Gastroesophageal sphincter (tissue), 4 donors: Measurements from ENCODE around the gene CATSPER4. TPM values are rescaled to one million over a fixed set of nuclear protein-coding genes. Genes with fewer than 3 reads are reported as not detected.
A peak's percentile ranks its signal among the peaks of the same experiment; 100 is the strongest.

Experiments used
- ATAC-seq: fragments of 150-250 bp; one replicate; pipeline ENCODE4 v1.9.1; 2016; ENCODE audit warnings: mild to moderate bottlenecking, moderate library complexity
- H3K27ac ChIP-seq, 4 donors: fragments of 200-600 bp; sonication (generic) in 3 of 4; 1 replicate in 3 of 4; 2 replicates in 1 of 4; pipeline ENCODE4 v1.5.1; 2016 to 2019
- H3K27me3 ChIP-seq: fragments of 200-600 bp; sonication (generic); one replicate; pipeline ENCODE4 v1.5.1; 2019
- H3K36me3 ChIP-seq, 2 donors: fragments of 200-600 bp; sonication (generic); one replicate each; pipeline ENCODE4 v1.5.1; 2019; ENCODE audit warnings: control low read depth in 1 of 2
- H3K4me1 ChIP-seq, 3 donors: fragments of 200-600 bp; sonication (generic); 1 replicate in 2 of 3; 2 replicates in 1 of 3; pipeline ENCODE4 v1.5.1; 2016 to 2019; ENCODE audit warnings: control low read depth in 2 of 3
- H3K4me3 ChIP-seq, 2 donors: fragments of 200-600 bp; sonication (generic); one replicate each; pipeline ENCODE4 v1.5.1; 2019; ENCODE audit warnings: mild to moderate bottlenecking in 1 of 2, moderate library complexity in 1 of 2
- H3K9me3 ChIP-seq, 3 donors: fragments of 200-600 bp; sonication (generic); one replicate each; pipeline ENCODE4 v1.5.1; 2017 to 2019; ENCODE audit warnings: control low read depth in 2 of 3
- EP300 ChIP-seq: sonication (generic); formaldehyde crosslinking; IDR thresholded peaks from one replicate; pipeline ENCODE4 v1.6.1; 2017; ENCODE audit warnings: antibody characterized with exemption, mild to moderate bottlenecking
- POLR2A ChIP-seq, 2 donors: fragments of 450-650 bp; IDR thresholded peaks; one replicate each; pipeline ENCODE4 v1.6.1; 2017; ENCODE audit warnings: antibody characterized with exemption in 2 of 2, mild to moderate bottlenecking in 2 of 2, moderate library complexity in 1 of 2
- POLR2AphosphoS5 ChIP-seq: sonication (generic); formaldehyde crosslinking; IDR thresholded peaks from one replicate; pipeline ENCODE4 v1.6.1; 2017; ENCODE audit warnings: antibody characterized with exemption
- WGBS, 2 donors: methylation state at CpG; one replicate each; pipeline ENCODE4 v1.1.5; 2018; ENCODE audit warnings: low coverage in 1 of 2; 5-methylcytosine and 5-hydroxymethylcytosine counted together
- total RNA-seq, 4 donors: library from RNA; depleted of rRNA; stranded (reverse); fragments of >200 nt; gene quantifications; one replicate each; pipeline ENCODE4 v1.1.0, GENCODE V29; 2016
- TF ChIP-seq, protein P1 (sequence below), 4 experiments: fragments of 200-600 bp in 2 of 4; fragments of 450-650 bp in 2 of 4; sonication (generic) in 1 of 4; IDR thresholded peaks; one replicate each; pipeline ENCODE4 v1.5.1; 2017 to 2019; ENCODE audit warnings: antibody characterized with exemption in 4 of 4, mild to moderate bottlenecking in 2 of 4, moderate library complexity in 2 of 4

The CATSPER4 gene
- total RNA-seq, 4 donors from 2014 or later, result not detected

DNA sequence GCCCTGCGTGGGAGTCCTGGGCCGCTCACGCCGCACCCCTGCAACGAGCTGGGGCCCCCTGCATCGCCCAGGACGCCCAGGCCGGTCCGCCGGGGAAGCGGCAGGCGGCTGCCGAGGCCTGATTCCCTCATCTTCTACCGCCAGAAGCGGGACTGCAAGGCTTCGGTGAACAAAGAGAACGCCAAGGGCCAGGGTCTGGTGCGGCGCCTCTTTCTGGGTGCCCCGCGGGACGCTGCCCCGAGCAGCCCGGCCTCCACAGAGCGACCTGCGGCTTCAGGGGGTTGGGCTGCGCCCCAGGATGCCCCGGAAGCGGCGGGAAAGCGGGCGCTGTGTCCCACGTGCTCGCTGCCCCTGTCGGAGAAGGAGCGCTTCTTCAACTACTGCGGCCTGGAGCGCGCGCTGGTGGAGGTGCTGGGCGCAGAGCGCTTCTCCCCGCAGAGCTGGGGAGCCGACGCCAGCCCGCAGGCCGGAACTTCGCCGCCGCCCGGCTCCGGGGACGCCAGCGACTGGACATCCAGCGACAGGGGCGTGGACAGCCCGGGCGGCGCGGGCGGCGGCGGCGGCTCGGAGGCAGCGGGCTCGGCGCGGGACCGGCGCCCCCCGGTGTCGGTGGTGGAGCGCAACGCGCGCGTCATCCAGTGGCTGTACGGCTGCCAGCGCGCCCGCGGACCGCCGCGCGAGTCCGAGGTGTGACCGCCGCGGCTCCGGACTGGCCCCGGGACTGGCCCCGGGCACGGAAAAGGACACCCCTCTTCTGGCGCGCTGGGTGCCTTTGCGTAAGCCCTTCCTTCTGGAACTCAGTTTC is 28.8 kb upstream of the CATSPER4 start:
- ATAC-seq, result peak; percentile 72
- no peak for TF ChIP-seq POLR2A (IDR thresholded peaks at IDR 0.05)
- TF ChIP-seq, protein P1, sequence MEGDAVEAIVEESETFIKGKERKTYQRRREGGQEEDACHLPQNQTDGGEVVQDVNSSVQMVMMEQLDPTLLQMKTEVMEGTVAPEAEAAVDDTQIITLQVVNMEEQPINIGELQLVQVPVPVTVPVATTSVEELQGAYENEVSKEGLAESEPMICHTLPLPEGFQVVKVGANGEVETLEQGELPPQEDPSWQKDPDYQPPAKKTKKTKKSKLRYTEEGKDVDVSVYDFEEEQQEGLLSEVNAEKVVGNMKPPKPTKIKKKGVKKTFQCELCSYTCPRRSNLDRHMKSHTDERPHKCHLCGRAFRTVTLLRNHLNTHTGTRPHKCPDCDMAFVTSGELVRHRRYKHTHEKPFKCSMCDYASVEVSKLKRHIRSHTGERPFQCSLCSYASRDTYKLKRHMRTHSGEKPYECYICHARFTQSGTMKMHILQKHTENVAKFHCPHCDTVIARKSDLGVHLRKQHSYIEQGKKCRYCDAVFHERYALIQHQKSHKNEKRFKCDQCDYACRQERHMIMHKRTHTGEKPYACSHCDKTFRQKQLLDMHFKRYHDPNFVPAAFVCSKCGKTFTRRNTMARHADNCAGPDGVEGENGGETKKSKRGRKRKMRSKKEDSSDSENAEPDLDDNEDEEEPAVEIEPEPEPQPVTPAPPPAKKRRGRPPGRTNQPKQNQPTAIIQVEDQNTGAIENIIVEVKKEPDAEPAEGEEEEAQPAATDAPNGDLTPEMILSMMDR (IDR thresholded peaks at IDR 0.05), result peak in 2 of 4 experiments; percentile 31 to 40
- Histone ChIP-seq H3K9me3 (no peaks in the 10 kb centered on the region), H3K4me1 (peaks cover 0 to 33% (median 10%) of the 10 kb centered on the region in 3 donors), H3K36me3 (no peaks in the 10 kb centered on the region), H3K27me3 (peaks cover 26% of the 10 kb centered on the region), H3K4me3 (peak overlapping the region; percentile 35 to 56), H3K27ac (peak overlapping the region in 3 of 4 donors; percentile 56 to 78 (median 60))
- no CpG with 5 or more reads among the region's 98 CpGs for WGBS, 2 donors

DNA sequence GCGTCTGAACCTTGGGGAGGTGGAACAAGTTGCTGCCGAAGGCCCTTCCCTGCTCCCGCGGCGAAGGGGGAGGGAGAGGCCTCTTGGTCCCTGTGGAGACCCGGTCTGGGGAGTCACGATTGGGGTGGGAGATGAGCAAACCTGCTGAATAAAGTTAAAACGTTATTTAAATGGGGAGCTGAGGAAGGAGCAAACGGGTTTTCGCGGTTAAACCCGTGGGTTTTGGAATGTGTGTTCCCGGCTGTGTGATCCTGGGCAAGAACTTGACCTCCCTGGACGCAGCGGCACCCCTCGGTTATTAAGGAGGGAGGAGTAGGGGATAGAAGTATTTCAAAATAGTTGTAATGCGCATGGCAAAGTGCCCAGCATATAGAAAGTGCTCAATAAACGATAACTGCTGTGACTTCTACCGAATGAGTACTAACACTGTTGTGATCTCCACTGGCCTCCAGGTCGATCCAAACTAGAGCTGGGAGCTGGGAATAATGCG is 28.1 kb upstream of the CATSPER4 start:
- H3K9me3 ChIP-seq, result no peaks in the 10 kb centered on the region
- peaks cover 19% of the 10 kb centered on the region for H3K27me3 ChIP-seq
- no peak for ATAC-seq
- peak overlapping the region; percentile 35 to 56 for H3K4me3 ChIP-seq
- peak overlapping the region in 3 of 4 donors; percentile 56 to 78 (median 60) for H3K27ac ChIP-seq
- TF ChIP-seq EP300, result no peak
- TF ChIP-seq POLR2AphosphoS5, result no peak
- TF ChIP-seq, protein P1 (IDR thresholded peaks at IDR 0.05), result no peak
- no peak for TF ChIP-seq POLR2A (IDR thresholded peaks at IDR 0.05)
- peaks cover 0 to 33% (median 10%) of the 10 kb centered on the region in 3 donors for H3K4me1 ChIP-seq
- no peaks in the 10 kb centered on the region for H3K36me3 ChIP-seq
- 42 to 44% methylated on average over 12 to 15 of the region's 21 CpGs for WGBS, 2 donors

DNA sequence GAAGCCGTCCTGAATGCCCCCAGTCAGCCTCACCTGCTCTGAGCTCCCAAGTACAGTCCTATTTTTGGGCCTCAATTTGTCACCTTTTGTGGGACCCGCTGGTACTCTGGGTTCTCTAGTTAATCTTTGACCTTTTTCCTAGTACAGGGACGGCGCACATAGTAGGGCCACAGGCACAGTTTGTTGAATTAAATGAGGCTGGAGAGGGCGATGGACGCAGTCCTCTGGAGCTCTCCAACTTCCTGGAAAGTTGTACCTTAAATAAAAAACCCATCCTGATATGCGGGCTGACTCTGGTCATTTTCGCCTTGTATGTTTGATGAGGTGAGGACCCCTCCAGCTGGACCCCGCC is 26.7 kb upstream of the CATSPER4 start:
- TF ChIP-seq POLR2A (IDR thresholded peaks at IDR 0.05) (no peak), POLR2AphosphoS5 (no peak), EP300 (no peak)
- TF ChIP-seq, protein P1 (IDR thresholded peaks at IDR 0.05), result no peak
- no peaks in the 10 kb centered on the region for H3K9me3 ChIP-seq
- no peaks in the 10 kb centered on the region for H3K36me3 ChIP-seq
- peaks cover 5% of the 10 kb centered on the region for H3K27me3 ChIP-seq
- H3K4me1 ChIP-seq, result peaks cover 0 to 33% (median 10%) of the 10 kb centered on the region in 3 donors
- no peak for ATAC-seq
- 59% methylated on average over 3 of the region's 9 CpGs; no CpG with 5 or more reads in 1 of the 2 donors for WGBS, 2 donors
- peak overlapping the region; percentile 24 to 57 for H3K4me3 ChIP-seq
- peak overlapping the region in 1 of 4 donors; percentile 74 for H3K27ac ChIP-seq

DNA sequence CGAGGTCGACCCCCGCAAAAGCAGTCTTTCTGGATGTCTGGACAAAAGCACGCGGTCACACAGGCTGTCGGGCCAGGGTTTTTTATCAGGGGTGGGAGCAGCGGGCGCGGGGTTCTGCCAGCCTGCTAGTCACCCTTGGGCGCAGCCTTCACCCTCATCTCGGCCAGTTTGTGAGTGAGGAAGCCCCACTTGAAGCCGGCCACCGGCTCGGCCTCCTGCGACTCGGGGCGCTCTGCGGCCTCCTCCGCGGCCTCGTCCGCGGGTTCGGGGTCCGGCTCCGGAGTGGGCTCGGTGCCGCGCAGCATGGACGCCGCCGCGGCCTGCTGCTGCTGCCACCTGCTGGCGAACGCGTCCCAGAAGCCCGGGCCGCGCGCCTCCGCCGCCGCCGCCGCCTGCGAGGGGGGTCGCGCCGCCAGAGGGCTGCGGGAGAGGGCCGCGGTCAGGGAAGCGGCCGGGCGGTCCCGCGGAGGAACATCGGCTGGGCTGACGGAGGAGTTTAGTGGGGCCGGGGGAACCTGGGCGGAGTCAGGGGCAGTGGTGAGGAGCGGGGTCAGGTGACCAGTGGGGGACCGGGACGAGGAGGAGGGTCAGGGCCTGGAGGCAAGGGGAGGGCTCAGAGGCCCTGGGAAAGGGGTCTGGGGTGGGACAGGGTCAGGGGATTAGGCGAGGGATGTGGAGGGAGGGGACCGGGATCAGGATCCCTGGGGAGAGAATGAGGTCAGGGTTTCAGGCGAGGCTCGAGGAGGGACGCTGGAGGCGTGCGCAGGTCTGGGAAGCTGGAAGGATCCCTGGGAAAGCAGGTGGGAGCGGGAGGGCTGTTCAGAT is 26.2 kb upstream of the CATSPER4 start:
- H3K27ac ChIP-seq, result peak overlapping the region in 3 of 4 donors; percentile 66 to 75 (median 74)
- TF ChIP-seq, protein P1 (IDR thresholded peaks at IDR 0.05), result peak in 3 of 4 experiments; percentile 79 to 84 (median 81)
- TF ChIP-seq POLR2AphosphoS5, result no peak
- peaks cover 0 to 36% (median 10%) of the 10 kb centered on the region in 3 donors for H3K4me1 ChIP-seq
- H3K27me3 ChIP-seq, result no peaks in the 10 kb centered on the region
- no peaks in the 10 kb centered on the region for H3K9me3 ChIP-seq
- peak; percentile 67 for ATAC-seq
- no peaks in the 10 kb centered on the region for H3K36me3 ChIP-seq
- H3K4me3 ChIP-seq, result peak overlapping the region; percentile 24 to 57
- WGBS, 2 donors, result 52 to 81% methylated on average over 4 to 10 of the region's 72 CpGs
